Breast epithelium (tissue), 4 donors: Measurements from ENCODE around the gene IPO13. TPM values are rescaled to one million over a fixed set of nuclear protein-coding genes. Genes with fewer than 3 reads are reported as not detected.

Source experiments
- DNase-seq, 2 donors: peaks; one replicate each; pipeline ENCODE4 v3.0.0-alpha.2; 2019; ENCODE audit warnings: low spot score in 2 of 2
- H3K27ac ChIP-seq, 2 donors: fragments of 200-600 bp; sonication (generic) in 1 of 2; one replicate each; pipeline ENCODE4 v1.5.1; 2016 to 2019; ENCODE audit warnings: mild to moderate bottlenecking in 1 of 2
- H3K27me3 ChIP-seq, 2 donors: fragments of 200-600 bp; sonication (generic) in 1 of 2; one replicate each; pipeline versions ENCODE4 v1.5.1 to v1.6.0; 2017 to 2019; ENCODE audit warnings: control low read depth in 1 of 2, mild to moderate bottlenecking in 1 of 2
- H3K36me3 ChIP-seq: fragments of 200-600 bp; one replicate; pipeline ENCODE4 v1.5.1; 2019
- H3K4me1 ChIP-seq, 2 donors: fragments of 200-600 bp; sonication (generic); one replicate each; pipeline ENCODE4 v1.5.1; 2016 to 2019; ENCODE audit warnings: control low read depth in 1 of 2
- H3K4me3 ChIP-seq, 3 donors: fragments of 200-600 bp; sonication (generic); 1 replicate in 2 of 3; 2 replicates in 1 of 3; pipeline ENCODE4 v1.5.1; 2016 to 2019; ENCODE audit warnings: mild to moderate bottlenecking in 3 of 3, moderate library complexity in 2 of 3
- H3K9me3 ChIP-seq, 2 donors: fragments of 200-600 bp; sonication (generic) in 1 of 2; one replicate each; pipeline ENCODE4 v1.5.1; 2016 to 2019; ENCODE audit warnings: control low read depth in 1 of 2
- CTCF ChIP-seq, 3 donors: fragments of 450-650 bp; IDR thresholded peaks; one replicate each; pipeline ENCODE4 v1.5.1; 2016 to 2017; ENCODE audit warnings: antibody characterized with exemption in 3 of 3, mild to moderate bottlenecking in 3 of 3, moderate library complexity in 3 of 3
- POLR2A ChIP-seq: fragments of 450-650 bp; IDR thresholded peaks from one replicate; pipeline ENCODE4 v1.6.1; 2016; ENCODE audit warnings: antibody characterized with exemption, mild to moderate bottlenecking, moderate library complexity
- POLR2AphosphoS5 ChIP-seq, 3 donors: sonication (generic); formaldehyde crosslinking; IDR thresholded peaks; one replicate each; pipeline ENCODE4 v1.6.1; 2017; ENCODE audit warnings: antibody characterized with exemption in 3 of 3
- intact Hi-C: fragments of 100-400 bp; cut with DNase I; formaldehyde crosslinking; loops from one replicate; pipeline ENCODE4 v1.15.1; 2023; ENCODE audit warnings: low total_unique reads
- total RNA-seq, 3 donors: library from RNA; depleted of rRNA; stranded (reverse); fragments of >200 nt; gene quantifications; one replicate each; pipeline ENCODE4 v1.1.0, GENCODE V29; 2016

IPO13 gene
- total RNA-seq, 3 donors from 2014 or later = 18.4 to 23.0 (median 20.5) TPM

GRCh38 chr1:44000122-44000665 lies 53.4 kb downstream of the IPO13 start:
- Histone ChIP-seq H3K27ac (no peak overlapping the region), H3K27me3 (no peaks in the 10 kb centered on the region), H3K36me3 (no peaks in the 10 kb centered on the region), H3K9me3 (no peaks in the 10 kb centered on the region), H3K4me3 (no peak overlapping the region), H3K4me1 (no peaks in the 10 kb centered on the region)
- DNase-seq = no peak
- no peak for TF ChIP-seq POLR2AphosphoS5 (IDR thresholded peaks at IDR 0.05)
- no peak for TF ChIP-seq CTCF (IDR thresholded peaks at IDR 0.05)
- no peak for TF ChIP-seq POLR2A
- intact Hi-C loops = no loop called here

- intact Hi-C loops = no loop called here
- Histone ChIP-seq H3K4me3 (no peak overlapping the region), H3K4me1 (no peaks in the 10 kb centered on the region), H3K27me3 (no peaks in the 10 kb centered on the region), H3K27ac (no peak overlapping the region), H3K9me3 (no peaks in the 10 kb centered on the region), H3K36me3 (no peaks in the 10 kb centered on the region)
- no peak for TF ChIP-seq POLR2AphosphoS5 (IDR thresholded peaks at IDR 0.05)
- DNase-seq = no peak
Observed at GRCh38 chr1:44002165-44002564, 55.4 kb downstream of the IPO13 start.

- Histone ChIP-seq H3K4me1 (no peaks in the 10 kb centered on the region), H3K27me3 (no peaks in the 10 kb centered on the region), H3K36me3 (no peaks in the 10 kb centered on the region), H3K9me3 (no peaks in the 10 kb centered on the region), H3K4me3 (no peak overlapping the region), H3K27ac (no peak overlapping the region)
- intact Hi-C loops = no loop called here
- TF ChIP-seq POLR2AphosphoS5 (IDR thresholded peaks at IDR 0.05) (no peak), POLR2A (no peak), CTCF (IDR thresholded peaks at IDR 0.05) (no peak)
- DNase-seq = no peak
Observed at GRCh38 chr1:44002606-44003157, 55.9 kb downstream of the IPO13 start.

GRCh38 chr1:44008259-44008658 lies 61.5 kb downstream of the IPO13 start:
- Histone ChIP-seq H3K4me1 (no peaks in the 10 kb centered on the region), H3K4me3 (no peak overlapping the region), H3K27me3 (no peaks in the 10 kb centered on the region), H3K9me3 (no peaks in the 10 kb centered on the region), H3K36me3 (no peaks in the 10 kb centered on the region), H3K27ac (no peak overlapping the region)
- TF ChIP-seq POLR2A (no peak), POLR2AphosphoS5 (IDR thresholded peaks at IDR 0.05) (no peak), CTCF (IDR thresholded peaks at IDR 0.05) (no peak)
- intact Hi-C loops = no loop called here
- DNase-seq = no peak

- Histone ChIP-seq H3K4me3 (no peak overlapping the region), H3K36me3 (no peaks in the 10 kb centered on the region), H3K4me1 (no peaks in the 10 kb centered on the region), H3K27ac (no peak overlapping the region), H3K27me3 (no peaks in the 10 kb centered on the region), H3K9me3 (no peaks in the 10 kb centered on the region)
- intact Hi-C loops = loop anchor here (2.0 kb wide), 1 partner anchor 28 kb away; no protein-coding TSS in a partner anchor
- TF ChIP-seq POLR2A = no peak
- no peak for TF ChIP-seq CTCF (IDR thresholded peaks at IDR 0.05)
- no peak for TF ChIP-seq POLR2AphosphoS5 (IDR thresholded peaks at IDR 0.05)
- no peak for DNase-seq
Observed at GRCh38 chr1:44010935-44011471, 64.3 kb downstream of the IPO13 start.
